Measurements from ENCODE around the gene PREP.

Gene PREP

GRCh38 chr6:105282631-105283585 lies 120.0 kb downstream of the PREP start:
- H3K4me3 ChIP-seq (ENCODE audit: control insufficient read depth, low read depth, low read length): no peak overlapping the region
- no peak for DNase-seq (ENCODE audit: low read depth)
- TF ChIP-seq CTCF (IDR thresholded peaks at IDR 0.05; ENCODE audit: control insufficient read depth, insufficient read depth, low read depth, low read length, missing control alignments): no peak

GRCh38 chr6:105280033-105280432 lies 122.8 kb downstream of the PREP start:
- DNase-seq (ENCODE audit: low read depth): no peak
- no peak for TF ChIP-seq CTCF (IDR thresholded peaks at IDR 0.05; ENCODE audit: control insufficient read depth, insufficient read depth, low read depth, low read length, missing control alignments)
- H3K4me3 ChIP-seq (ENCODE audit: control insufficient read depth, low read depth, low read length): no peak overlapping the region

- no peak overlapping the region for H3K4me3 ChIP-seq (ENCODE audit: control insufficient read depth, low read depth, low read length)
- no peak for DNase-seq (ENCODE audit: low read depth)
- TF ChIP-seq CTCF (IDR thresholded peaks at IDR 0.05; ENCODE audit: control insufficient read depth, insufficient read depth, low read depth, low read length, missing control alignments): no peak
Measured at GRCh38 chr6:105279463-105279862, 123.4 kb downstream of the PREP start.

- no peak for TF ChIP-seq CTCF (IDR thresholded peaks at IDR 0.05; ENCODE audit: control insufficient read depth, insufficient read depth, low read depth, low read length, missing control alignments)
- no peak overlapping the region for H3K4me3 ChIP-seq (ENCODE audit: control insufficient read depth, low read depth, low read length)
- DNase-seq (ENCODE audit: low read depth): no peak
Measured at GRCh38 chr6:105278813-105279212, 124.1 kb downstream of the PREP start.

- TF ChIP-seq CTCF (IDR thresholded peaks at IDR 0.05; ENCODE audit: control insufficient read depth, insufficient read depth, low read depth, low read length, missing control alignments): no peak
- H3K4me3 ChIP-seq (ENCODE audit: control insufficient read depth, low read depth, low read length): no peak overlapping the region
- DNase-seq (ENCODE audit: low read depth): no peak
Measured at GRCh38 chr6:105278035-105278434, 124.8 kb downstream of the PREP start.

- TF ChIP-seq CTCF (IDR thresholded peaks at IDR 0.05; ENCODE audit: control insufficient read depth, insufficient read depth, low read depth, low read length, missing control alignments): no peak
Measured at GRCh38 chr6:105276374-105276773, 126.5 kb downstream of the PREP start.

More at GRCh38 chr6:105276374-105276773, 126.5 kb downstream of the PREP start:
- no peak for DNase-seq (ENCODE audit: low read depth)
- H3K4me3 ChIP-seq (ENCODE audit: control insufficient read depth, low read depth, low read length): no peak overlapping the region
